ENCODE measurements around the gene PPP1CA.

The PPP1CA gene

GRCh38 chr11:67387069-67387468 lies 14.6 kb downstream of the PPP1CA start:
- in situ Hi-C loops (cut with HindIII; ENCODE audit: low sequenced_read_pairs), result no loop called here

DNA sequence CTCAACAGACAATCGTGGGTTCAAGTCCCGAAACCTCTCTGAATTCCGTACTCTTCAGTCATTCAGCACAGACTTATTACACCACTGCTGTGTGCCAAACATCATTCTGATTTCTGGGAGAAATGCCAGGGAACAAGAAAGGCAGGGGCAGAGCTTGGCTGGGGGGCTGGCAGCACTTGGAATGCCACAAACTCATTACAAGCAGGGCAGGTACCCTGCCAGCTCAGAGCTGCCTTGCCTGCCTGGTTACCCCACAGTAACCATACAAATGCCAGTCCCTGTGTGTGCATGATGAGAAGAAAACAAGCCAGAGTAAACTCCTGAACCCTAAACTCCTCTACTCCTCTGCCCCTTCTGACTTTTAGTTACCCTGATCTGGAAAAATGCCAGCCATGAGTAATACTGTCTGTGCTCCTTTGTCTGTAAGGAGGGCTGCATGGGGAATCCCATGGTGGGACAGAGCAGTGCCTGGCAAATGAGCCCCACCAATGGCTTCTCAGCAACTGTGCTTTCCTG lies 16.7 kb downstream of the PPP1CA start:
- in situ Hi-C loops (cut with HindIII; ENCODE audit: low sequenced_read_pairs), result no loop called here

- in situ Hi-C loops (cut with HindIII; ENCODE audit: low sequenced_read_pairs), result no loop called here
Measured at GRCh38 chr11:67382276-67383136, 19.2 kb downstream of the PPP1CA start.

DNA sequence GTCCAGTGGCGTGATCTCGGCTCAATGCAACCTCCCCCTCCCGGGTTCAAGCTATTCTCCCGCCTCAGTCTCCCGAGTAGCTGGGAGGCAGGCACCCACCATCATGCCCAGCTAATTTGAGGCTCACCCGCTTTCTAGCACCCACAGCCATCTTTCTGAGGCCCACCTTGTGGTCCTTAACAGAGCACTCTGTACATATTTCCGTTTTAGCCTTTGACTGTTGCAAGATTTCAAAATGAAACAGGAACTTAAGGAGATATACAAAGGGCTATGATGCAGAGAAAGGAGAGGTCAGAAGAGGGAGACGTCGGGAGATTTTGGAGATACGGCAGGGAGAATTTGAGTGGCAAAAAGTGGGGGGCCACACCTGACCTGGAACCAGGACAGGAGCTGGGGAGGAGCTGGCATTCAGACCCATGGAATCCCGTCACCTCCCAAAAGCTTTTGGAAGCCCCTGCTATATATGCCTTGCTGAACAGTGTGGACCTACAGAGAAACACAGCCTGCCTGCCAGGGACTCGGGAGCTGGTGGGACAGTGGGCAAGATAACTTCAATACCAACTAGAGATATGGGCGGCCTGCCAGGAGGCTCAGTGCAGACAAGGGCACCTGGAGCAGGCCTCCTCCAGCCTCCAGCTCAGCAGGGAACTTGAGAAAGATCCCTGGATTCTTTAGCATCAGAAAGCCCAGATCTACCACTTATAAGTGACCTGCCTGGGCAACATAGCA lies 20.2 kb downstream of the PPP1CA start:
- in situ Hi-C loops (cut with HindIII; ENCODE audit: low sequenced_read_pairs), result no loop called here

DNA sequence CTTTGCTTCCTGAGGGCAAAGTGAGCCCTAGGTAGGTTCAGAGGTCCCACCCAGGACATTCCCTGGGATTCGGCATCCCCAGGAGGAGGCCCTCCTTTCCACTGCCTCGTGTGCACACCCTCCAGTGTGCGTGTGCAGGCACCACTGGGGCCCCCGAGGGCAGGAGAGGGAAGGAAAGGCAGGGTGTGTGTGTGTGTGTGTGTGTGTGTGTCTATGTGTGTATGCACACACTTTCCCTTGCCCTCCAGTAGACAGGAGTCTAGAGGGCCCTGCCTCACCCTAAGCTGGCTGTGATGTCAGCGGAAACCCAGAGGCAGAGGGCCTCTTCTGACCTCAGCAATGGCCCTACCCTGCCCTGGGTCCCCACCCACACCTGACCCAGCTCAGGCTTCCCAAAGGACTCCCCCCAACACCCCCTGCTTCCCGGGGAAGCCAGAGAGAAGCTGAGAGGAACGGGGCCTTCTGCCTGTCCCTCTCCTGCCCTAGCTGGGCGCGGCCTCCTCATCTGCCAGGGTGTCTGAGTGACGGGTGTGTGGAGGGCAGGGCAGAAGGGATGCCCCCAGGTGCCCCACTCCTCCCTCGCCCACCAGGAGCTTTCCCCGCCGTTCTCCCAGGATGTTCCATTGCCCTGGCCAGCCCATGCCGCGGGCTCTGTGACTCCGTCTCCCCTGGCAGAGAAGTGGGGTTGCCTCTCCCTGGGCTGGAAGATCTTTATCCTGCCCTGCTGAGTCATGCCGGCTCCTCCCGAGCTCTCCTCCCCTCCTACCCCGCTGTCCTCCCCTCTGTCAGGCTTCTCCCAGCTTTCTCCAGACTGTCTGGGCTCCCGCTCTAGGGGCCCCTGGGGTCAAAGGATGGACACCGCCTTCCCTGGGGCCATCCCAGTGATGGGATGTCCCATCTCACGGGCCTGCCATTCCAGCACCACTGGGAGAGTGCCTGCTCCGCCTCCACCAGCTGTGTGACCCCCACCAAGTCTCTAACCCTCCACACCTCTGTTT lies 22.3 kb downstream of the PPP1CA start:
- in situ Hi-C loops (cut with HindIII; ENCODE audit: low sequenced_read_pairs), result no loop called here

- in situ Hi-C loops (cut with HindIII; ENCODE audit: low sequenced_read_pairs), result no loop called here
Measured at GRCh38 chr11:67378544-67378943, 23.1 kb downstream of the PPP1CA start.

DNA sequence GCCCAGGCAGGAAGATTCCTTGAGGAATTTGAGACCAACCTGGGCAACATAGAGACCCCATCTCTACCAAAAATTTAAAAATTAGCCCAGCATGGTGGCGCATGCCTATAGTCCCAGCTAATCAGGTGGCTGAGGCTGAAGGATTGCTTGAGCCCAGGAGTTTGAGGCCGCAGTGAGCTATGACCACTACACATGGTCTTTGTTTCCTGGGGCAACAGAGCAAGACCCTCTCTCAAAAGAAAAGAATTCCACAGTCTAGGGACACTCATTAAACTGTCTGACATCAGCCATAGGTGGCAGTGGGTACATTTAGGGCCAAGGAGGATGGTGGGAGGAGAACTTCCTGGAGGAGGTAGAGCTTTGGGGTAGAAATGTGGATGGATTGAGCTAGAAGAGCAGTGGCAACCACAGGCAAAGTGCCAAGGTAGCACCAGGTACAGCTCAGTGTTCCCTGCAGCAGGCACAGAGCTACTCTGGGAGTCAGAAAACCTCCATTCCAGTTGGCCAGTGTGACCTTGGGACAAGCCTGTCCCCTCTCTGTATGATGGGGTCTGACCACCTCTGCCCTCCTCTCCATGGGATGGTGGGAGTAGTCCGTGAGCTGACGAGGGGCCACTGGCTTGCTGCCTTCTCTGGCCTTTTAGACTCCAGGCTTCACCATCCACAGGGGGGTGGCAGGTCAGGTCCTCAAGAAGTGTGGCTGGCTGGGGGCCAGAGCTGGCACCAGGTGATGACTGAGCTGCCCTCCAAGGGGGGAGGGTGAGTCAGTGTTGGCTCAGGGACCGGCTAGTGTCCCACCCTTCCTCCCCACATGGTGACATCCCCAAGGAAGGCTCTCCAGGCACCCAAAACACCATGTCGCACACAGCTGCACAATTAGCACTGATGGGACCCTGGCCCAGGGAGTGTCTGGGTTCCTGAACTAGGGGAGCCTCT lies 24.5 kb downstream of the PPP1CA start:
- in situ Hi-C loops (cut with HindIII; ENCODE audit: low sequenced_read_pairs), result no loop called here

- in situ Hi-C loops (cut with HindIII; ENCODE audit: low sequenced_read_pairs), result no loop called here
Measured at GRCh38 chr11:67376063-67376820, 25.4 kb downstream of the PPP1CA start.

DNA sequence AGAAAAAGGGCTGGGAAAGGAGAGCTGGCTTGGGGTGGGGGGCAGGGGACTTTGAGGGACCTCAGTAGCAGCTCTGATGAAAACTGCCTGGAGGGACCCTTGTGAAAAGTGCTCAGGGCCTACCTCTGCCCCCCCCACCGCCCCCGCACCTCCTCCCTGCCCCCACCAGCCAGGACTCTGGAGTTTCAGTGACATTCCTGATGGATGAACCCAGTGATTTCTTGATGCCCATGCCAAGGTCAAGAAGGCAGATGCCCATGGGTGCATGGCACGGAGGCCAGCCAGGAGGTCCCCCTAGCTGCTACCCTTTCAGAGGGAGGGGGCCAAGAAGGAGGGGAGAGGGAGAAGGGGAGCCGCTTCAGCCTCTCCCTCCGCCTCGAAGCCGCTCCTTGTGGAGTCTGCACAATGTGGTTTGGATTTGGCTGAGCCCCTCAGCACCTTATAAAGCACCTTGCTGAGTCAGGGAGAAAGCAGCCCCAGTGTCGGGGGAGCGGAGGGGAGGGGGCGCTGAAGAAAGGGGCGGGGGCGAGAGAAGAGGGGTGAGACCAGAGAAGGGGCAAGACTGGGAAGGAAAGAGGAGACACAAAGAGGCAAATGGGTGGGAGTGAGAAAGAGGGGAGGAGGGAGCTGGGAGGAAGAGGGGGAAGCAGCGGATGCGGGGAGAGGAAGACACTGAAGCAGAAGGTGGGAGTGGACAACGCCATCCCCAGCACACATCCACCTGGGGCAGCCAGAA lies 26.2 kb downstream of the PPP1CA start:
- in situ Hi-C loops (cut with HindIII; ENCODE audit: low sequenced_read_pairs), result no loop called here

DNA sequence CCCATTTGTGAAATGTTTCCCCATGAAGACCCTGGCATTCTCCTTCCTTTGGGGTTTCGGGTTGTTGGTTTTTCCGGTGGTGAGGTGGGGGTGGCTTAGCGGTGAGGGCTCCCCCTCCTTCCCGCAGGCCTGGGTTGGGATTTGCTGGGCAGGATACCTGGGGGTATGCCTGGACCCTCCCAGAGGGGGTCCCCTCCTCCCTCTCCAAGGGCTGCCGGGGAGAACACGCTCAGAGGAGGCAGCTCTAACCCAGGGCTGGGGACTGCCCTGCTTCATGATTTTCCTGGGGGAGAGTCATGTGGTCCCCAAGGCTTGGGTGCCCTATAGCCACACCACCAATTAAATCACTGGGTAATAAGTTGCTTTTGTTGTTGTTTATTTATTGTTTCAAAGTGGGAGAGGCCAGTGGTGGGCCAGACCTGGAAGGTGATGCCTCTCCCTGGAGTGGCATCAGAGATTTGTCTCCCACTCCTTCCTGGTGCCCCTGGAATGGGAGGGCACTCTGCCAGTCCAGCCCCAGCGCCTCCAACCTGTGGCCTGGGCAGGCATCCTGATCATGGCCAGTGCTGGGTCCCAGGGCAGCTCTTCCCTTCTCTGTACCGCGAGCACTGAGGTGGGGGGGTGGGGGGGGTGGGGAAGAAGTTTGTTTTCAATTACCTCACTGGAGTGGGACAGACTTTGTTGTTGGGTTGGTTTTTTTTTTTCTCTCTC lies 26.9 kb downstream of the PPP1CA start:
- in situ Hi-C loops (cut with HindIII; ENCODE audit: low sequenced_read_pairs), result no loop called here

DNA sequence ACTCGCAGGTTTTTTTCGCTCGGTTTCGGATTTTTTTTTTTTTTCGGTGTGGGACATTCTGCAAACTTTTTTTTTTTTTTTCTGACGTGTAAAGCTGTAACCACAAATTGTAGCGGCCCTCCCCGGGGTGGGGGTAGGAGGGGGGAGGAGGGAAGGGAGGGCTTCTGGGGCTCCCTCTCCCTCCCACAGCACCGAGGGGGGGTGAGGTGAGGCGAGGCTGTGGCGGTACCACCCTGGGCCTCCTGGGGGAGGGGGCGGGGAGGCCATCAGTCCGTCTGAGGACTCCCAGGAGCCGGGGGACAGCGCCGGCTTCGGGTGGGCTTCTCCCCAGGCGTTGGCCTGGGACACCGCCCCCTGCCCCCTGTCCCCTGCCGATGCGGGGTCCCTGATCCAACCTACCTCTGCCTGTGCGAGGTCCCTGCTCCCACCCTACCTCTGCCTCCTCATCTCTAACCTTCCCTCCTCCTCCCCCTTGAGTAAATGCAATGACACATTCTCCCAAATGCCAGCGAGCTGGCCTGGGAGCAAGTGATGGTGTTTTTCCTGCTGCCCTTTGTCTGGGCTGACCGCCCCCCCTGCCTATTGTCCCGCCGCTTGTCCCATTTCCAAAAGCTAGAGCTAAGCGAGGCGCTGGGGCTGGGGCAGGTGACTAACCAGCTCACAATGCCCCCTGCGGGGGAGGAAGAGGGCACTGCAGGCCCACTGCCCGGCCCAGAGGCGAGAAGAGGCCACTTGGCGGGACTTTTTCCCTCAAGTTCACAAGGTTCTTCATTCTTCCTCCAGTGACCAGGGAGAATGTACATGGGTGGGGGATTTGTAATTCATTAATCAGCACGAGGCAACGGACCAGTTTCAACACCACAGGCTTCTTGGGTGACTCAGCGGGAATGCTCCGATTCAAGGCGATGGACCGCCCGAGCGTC lies 27.7 kb downstream of the PPP1CA start:
- in situ Hi-C loops (cut with HindIII; ENCODE audit: low sequenced_read_pairs), result no loop called here

- in situ Hi-C loops (cut with HindIII; ENCODE audit: low sequenced_read_pairs), result no loop called here
Measured at GRCh38 chr11:67372993-67373647, 28.5 kb downstream of the PPP1CA start, which contains the start of gene CLCF1. Gene CLCF1, minus strand, starts transcription at chr11:67373598. Its CDS starts 59 bp downstream, at chr11:67373539.

DNA sequence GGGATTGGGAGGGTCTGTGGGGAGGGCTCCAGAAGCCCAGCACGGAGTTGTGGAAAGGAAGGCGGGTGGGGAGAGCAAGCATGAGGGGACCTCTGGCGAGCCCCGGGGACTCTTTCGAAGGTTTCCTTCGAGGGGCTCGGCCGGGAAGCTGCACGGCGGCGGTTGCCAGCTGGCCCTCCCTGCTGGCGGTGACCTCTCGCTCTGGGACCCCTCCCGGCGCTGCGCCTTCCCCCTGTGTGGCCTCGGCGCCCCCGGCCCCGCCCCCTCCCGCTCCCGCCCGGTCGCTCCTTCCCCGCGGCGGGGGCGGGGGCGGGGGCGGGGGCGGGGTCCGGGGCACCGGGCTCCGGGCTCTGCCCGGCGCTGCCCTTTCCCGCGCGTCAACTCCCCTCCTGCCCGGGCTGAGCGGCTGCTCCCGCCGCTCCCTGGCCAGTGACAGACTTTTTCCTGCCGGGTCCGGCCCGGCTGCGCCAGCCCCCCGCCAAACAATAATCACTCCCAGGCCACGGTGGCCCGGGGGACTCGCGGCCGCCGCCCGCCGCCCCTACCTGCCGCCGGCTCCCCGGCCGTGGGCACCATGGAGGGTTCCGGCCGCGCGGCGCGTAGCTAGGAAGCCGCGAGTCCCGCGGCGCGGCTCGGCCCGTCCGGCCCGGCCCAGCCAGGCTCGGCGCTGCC lies 29.2 kb downstream of the PPP1CA start:
- in situ Hi-C loops (cut with HindIII; ENCODE audit: low sequenced_read_pairs), result no loop called here

DNA sequence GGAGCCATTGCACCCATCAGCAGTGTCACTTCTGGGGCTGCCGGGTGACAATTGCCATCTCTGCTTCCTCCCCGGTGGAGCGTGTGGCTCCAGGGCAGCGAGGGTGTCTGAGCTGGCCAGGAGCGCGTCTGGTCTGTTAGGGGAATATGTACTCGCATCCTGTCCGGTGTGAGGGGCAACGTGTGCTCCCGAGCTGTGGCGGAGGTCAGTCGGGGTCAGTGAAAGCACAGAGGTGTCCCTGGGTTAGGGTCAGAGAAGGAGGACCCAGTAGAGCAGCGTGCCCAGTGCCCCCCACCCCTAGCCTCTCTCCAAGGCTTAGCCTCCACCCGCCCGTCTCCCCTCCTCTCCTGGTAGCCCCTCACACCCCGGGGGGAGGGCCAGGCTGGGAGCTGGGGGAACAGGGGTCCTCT lies 29.7 kb downstream of the PPP1CA start:
- in situ Hi-C loops (cut with HindIII; ENCODE audit: low sequenced_read_pairs), result no loop called here

DNA sequence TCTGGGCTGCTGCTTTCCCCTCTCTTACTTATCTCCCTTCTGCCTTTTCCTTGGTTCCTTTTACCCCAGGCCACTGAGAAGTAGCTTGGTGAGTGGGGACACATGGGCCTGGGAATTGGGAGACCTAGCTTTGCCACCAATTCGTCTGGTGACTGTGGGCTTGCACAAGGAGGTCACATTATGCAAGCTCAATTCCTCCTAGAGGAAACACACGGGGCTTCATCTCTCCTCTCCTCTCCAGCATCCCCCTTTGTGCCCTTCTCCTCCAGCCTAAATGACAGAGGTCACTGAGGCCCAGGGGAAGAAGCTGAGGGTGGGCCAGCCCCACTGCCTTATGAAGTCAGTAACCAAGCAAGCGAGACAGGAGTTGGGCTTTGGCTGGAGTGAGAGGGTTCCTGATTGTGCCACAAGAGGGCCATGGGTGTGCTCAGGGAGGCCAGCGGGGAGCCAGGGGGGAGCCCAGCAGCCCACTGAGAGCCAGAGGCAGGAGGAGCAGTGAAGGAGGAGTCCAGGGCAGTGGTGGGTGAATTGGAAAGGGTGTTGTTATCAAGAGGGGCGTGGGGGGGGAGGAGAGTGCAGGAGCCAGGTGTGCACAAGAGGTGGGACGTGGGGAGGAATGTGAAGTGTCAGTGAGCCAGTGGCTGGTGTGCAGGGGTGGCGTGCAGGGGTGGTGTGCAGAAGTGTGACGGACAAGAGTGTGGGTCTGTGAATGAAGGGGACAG lies 30.3 kb downstream of the PPP1CA start:
- in situ Hi-C loops (cut with HindIII; ENCODE audit: low sequenced_read_pairs), result no loop called here
